ENCODE measurements around the gene N4BP2.

DNA sequence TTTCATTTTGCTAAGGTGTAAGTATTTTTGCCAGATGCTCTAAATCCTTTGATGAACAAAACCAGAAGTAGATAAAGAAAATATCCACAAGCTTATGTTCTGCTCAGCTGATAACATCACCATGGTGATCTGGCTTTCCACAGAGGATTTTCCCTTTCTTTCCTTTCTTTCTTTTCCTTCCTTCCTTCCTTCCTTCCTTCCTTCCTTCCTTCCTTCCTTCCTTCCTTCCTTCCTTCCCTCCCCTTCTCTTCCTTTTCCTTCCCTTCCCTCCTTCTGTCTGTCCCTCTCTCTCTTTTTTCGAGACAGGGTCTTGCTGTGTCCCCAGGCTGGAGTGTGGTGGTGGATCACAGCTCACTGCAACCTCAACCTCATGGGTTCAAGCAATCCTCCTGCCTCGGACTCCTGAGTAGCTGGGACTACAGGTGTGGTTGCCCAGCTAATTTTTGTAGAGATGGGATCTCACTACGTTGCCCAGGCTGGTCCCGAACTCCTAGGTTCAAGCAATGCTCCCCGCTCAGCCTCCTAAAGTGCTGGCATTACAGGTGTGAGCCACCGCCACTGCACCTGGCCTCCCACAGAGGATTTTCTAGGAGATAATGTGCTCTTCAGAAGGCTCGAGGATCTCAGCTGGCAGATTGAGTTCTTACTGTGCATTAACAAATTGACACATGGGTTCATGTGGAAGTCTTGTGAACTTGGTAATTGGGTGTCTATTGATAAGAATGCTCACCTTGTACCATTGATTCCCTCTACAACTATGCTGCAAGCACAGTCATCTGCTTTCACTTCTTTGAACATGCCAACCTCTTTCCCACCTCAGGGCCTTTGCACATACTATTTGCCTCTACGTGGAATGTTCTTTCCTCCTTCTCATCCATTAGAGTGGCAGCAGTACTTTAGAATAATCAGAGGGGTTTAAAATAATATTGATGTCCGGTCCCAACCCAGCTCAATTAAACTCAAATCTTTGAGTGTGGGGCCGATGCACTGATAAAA lies 138.8 kb downstream of the N4BP2 start:
- TF ChIP-seq POLR2A (IDR thresholded peaks at IDR 0.05), result no peak
- TF ChIP-seq, protein P1, sequence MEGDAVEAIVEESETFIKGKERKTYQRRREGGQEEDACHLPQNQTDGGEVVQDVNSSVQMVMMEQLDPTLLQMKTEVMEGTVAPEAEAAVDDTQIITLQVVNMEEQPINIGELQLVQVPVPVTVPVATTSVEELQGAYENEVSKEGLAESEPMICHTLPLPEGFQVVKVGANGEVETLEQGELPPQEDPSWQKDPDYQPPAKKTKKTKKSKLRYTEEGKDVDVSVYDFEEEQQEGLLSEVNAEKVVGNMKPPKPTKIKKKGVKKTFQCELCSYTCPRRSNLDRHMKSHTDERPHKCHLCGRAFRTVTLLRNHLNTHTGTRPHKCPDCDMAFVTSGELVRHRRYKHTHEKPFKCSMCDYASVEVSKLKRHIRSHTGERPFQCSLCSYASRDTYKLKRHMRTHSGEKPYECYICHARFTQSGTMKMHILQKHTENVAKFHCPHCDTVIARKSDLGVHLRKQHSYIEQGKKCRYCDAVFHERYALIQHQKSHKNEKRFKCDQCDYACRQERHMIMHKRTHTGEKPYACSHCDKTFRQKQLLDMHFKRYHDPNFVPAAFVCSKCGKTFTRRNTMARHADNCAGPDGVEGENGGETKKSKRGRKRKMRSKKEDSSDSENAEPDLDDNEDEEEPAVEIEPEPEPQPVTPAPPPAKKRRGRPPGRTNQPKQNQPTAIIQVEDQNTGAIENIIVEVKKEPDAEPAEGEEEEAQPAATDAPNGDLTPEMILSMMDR (IDR thresholded peaks at IDR 0.05), result no peak
